Neural crest cell (in vitro differentiated cells): ENCODE data around the gene FGFR3. TPM values are rescaled to one million over a fixed set of nuclear protein-coding genes. Genes with fewer than 3 reads are reported as not detected.

ENCODE experiments used
- DNase-seq: peaks from one replicate; pipeline ENCODE4 v3.0.0; 2021; ENCODE audit warnings: low read depth, mixed read lengths, low spot score
- H3K27ac Mint-ChIP-seq: one replicate; pipeline ENCODE4 v1.8.0; 2021; ENCODE audit warnings: mild to moderate bottlenecking, mixed read lengths; ENCODE audit not compliant: unreplicated experiment
- H3K27me3 Mint-ChIP-seq: 2 replicates; pipeline ENCODE4 v1.8.0; 2021; ENCODE audit warnings: low read depth, mild to moderate bottlenecking, mixed read lengths
- H3K36me3 Mint-ChIP-seq: 2 replicates; pipeline ENCODE4 v1.8.0; 2021; ENCODE audit warnings: low read depth, mild to moderate bottlenecking, mixed read lengths
- H3K4me1 Mint-ChIP-seq: 2 replicates; pipeline ENCODE4 v1.8.0; 2021; ENCODE audit warnings: mixed read lengths
- H3K4me3 Mint-ChIP-seq: one replicate; pipeline ENCODE4 v1.8.0; 2021; ENCODE audit warnings: mild to moderate bottlenecking, mixed read lengths
- H3K9me3 Mint-ChIP-seq: 2 replicates; pipeline ENCODE4 v1.8.0; 2021; ENCODE audit warnings: mixed read lengths
- total RNA-seq: library from RNA; stranded (reverse); gene quantifications from 2 replicates; pipeline ENCODE4 v1.2.1, GENCODE V29; 2021
- TF ChIP-seq, protein P1 (sequence below): fragments of 200-600 bp; sonication (generic); conservative IDR thresholded peaks from 2 replicates; pipeline ENCODE4 v1.5.0; 2021; ENCODE audit warnings: antibody characterized with exemption, mild to moderate bottlenecking

FGFR3 gene
- total RNA-seq, 1 donor from 2014 or later = 48.1 TPM

DNA sequence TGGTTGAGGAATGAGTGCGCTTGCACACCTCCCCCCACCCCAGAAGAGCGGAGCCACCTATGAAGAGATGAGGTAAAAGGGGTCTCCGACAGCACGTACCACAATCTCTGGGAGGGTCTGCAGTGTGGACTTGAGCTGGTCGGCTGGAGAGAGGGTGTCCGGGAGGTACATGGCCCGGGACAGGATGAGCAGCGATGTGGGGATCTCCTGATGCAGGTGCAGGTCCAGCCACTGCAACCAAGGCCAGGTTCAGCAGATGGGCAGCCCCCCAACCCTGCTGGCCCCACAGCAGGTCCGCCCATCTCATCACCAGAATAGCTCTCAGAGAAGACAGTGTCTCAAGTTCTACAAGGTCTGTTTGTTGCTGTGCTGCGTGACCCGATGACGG, 30.4 kb downstream of the FGFR3 start:
- H3K27me3 Mint-ChIP-seq = no peaks in the 10 kb centered on the region
- no peak overlapping the region for H3K4me3 Mint-ChIP-seq
- DNase-seq = no peak
- H3K27ac Mint-ChIP-seq = no peak overlapping the region
- H3K4me1 Mint-ChIP-seq = no peaks in the 10 kb centered on the region
- H3K36me3 Mint-ChIP-seq = peaks cover 19% of the 10 kb centered on the region
- TF ChIP-seq, protein P1, sequence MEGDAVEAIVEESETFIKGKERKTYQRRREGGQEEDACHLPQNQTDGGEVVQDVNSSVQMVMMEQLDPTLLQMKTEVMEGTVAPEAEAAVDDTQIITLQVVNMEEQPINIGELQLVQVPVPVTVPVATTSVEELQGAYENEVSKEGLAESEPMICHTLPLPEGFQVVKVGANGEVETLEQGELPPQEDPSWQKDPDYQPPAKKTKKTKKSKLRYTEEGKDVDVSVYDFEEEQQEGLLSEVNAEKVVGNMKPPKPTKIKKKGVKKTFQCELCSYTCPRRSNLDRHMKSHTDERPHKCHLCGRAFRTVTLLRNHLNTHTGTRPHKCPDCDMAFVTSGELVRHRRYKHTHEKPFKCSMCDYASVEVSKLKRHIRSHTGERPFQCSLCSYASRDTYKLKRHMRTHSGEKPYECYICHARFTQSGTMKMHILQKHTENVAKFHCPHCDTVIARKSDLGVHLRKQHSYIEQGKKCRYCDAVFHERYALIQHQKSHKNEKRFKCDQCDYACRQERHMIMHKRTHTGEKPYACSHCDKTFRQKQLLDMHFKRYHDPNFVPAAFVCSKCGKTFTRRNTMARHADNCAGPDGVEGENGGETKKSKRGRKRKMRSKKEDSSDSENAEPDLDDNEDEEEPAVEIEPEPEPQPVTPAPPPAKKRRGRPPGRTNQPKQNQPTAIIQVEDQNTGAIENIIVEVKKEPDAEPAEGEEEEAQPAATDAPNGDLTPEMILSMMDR = no peak
- H3K9me3 Mint-ChIP-seq = no peaks in the 10 kb centered on the region

DNA sequence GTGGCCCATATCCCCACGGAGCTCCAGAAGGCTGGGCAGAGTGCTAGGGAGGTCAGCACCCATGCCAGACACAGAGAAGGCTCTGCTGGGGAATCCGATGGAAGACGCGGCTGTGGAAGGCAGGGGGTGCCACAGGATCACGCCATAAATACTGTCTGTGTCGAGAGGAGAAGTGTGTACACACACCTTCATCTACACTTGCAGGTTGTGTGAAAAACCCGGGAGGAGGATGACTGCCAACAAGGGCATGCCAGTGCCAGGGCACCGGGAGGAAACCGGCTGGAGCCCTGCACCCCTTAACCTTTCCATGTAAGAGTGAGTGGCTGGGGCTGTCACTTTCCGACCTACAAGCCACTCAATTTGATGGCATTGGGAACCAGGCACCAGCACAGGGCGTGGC, 31.7 kb downstream of the FGFR3 start:
- TF ChIP-seq, protein P1 = no peak
- no peak overlapping the region for H3K4me3 Mint-ChIP-seq
- H3K27ac Mint-ChIP-seq = no peak overlapping the region
- H3K4me1 Mint-ChIP-seq = peaks cover 5% of the 10 kb centered on the region
- no peak for DNase-seq
- H3K27me3 Mint-ChIP-seq = no peaks in the 10 kb centered on the region
- no peaks in the 10 kb centered on the region for H3K9me3 Mint-ChIP-seq
- peaks cover 22% of the 10 kb centered on the region for H3K36me3 Mint-ChIP-seq

DNA sequence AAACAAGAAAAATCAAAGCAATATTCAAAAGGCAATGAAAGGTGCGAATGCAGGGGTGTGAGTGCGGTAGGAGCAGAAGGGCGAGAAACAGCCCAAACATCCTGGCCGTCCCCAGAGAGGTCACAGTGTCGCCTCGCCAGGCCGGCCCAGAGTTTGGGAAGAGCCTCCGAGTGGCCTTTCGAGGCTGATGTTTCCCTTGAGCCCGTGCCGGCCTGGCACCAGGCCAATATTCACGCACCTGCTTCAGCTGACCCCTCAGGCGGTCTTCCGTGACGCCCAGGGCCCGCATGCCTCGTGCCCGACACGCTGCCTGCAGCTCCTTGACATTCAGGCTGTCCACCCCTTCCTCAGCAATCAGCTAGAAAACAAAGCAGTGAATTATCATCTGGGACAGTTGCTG, 32.2 kb downstream of the FGFR3 start:
- peaks cover 8% of the 10 kb centered on the region for H3K4me1 Mint-ChIP-seq
- no peaks in the 10 kb centered on the region for H3K9me3 Mint-ChIP-seq
- H3K4me3 Mint-ChIP-seq = no peak overlapping the region
- DNase-seq = no peak
- TF ChIP-seq, protein P1 = no peak
- peaks cover 28% of the 10 kb centered on the region for H3K36me3 Mint-ChIP-seq
- H3K27ac Mint-ChIP-seq = no peak overlapping the region
- no peaks in the 10 kb centered on the region for H3K27me3 Mint-ChIP-seq

DNA sequence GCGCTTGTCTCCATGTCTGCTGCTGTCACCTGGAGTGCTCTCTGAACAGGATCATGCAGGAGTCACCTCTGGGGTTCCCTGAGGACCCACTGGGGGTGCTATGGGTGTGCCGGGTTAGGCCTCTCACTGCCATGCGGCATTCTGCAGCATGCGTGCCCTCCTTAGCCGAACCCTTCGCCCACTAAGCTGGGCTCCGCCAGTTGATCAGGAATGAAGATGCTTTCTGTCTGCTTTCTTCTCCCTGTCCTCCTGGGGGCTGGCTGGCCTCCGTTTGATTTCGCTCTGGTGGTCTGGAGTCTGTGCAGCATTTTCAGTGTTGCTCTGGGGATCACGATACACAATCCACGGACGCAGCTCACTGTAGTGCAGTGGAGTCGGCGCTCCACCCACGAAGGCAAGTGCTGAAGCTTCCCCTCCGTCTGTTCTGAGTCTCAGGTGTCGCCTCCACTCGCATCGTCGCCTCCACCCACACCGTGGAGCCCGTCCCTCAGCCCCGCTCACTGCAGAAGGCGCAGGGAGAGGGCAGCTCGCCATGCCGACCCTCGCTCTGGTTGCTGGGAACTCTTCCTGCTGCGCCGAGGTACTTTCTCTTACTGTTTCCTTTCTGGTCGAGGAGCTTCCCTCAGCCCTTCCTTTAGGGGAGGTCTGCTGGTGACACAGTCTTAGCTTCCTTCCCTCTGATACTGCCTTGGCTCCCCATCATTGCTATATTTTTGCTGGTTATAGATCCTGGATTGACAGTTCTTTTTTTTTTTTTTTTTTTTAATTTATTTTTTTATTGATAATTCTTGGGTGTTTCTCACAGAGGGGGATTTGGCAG, 33.6 kb downstream of the FGFR3 start:
- no peaks in the 10 kb centered on the region for H3K27me3 Mint-ChIP-seq
- no peak overlapping the region for H3K4me3 Mint-ChIP-seq
- no peak overlapping the region for H3K27ac Mint-ChIP-seq
- TF ChIP-seq, protein P1 = no peak
- H3K4me1 Mint-ChIP-seq = peaks cover 11% of the 10 kb centered on the region
- peaks cover 38% of the 10 kb centered on the region for H3K36me3 Mint-ChIP-seq
- no peak for DNase-seq
- H3K9me3 Mint-ChIP-seq = no peaks in the 10 kb centered on the region

DNA sequence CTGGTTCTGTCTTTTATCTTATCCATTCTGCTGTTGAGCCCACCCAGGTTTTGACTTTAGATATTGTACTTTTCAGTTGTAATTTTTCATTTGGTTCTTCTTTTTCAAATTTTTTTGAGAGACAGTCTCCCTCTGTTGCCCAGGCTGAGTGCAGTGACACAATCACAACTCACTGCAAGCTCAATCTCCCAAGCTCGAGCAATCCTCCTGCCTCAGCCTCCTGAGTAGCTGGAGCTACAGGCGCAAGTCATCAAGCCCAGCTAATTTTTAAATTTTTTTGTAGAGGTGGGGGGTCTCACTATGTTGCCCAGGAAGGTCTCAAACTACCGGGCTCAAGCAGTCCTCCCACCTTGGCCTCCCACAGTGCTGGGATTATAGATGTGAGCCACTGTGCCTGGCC, 37.1 kb downstream of the FGFR3 start:
- Mint-ChIP-seq H3K4me1 (peaks cover 13% of the 10 kb centered on the region), H3K27me3 (no peaks in the 10 kb centered on the region), H3K36me3 (peaks cover 37% of the 10 kb centered on the region), H3K9me3 (no peaks in the 10 kb centered on the region), H3K4me3 (no peak overlapping the region), H3K27ac (no peak overlapping the region)
- TF ChIP-seq, protein P1 = no peak
- DNase-seq = no peak
